ENCODE data around the gene CYP4F2.

GRCh38 chr19:15891434-15891833, 6.4 kb downstream of the CYP4F2 start:
- TF ChIP-seq CTCF (IDR thresholded peaks at IDR 0.05; ENCODE audit: poor library complexity): no peak
- TF ChIP-seq EZH2phosphoT487 (IDR thresholded peaks at IDR 0.05; ENCODE audit: low read depth, severe bottlenecking, unreplicated experiment): no peak
